ENCODE data around the gene RAMP2.

- TF ChIP-seq RFX5 (IDR thresholded peaks at IDR 0.05; ENCODE audit: low read depth, low read length) (no peak), RAD21 (IDR thresholded peaks at IDR 0.05; ENCODE audit: low read length) (no peak), CTCF (conservative IDR thresholded peaks at IDR 0.05; ENCODE audit: low read depth, low read length) (peak; percentile 16; the same call in 1 of the 2 replicates)
These were observed 37.7 kb downstream of the RAMP2 start, which contains the start of the genes CNTD1 and COA3 for GRCh38 chr17:42798383-42799380.
